ENCODE results near the gene PPBP. TPM values are rescaled to one million over a fixed set of nuclear protein-coding genes. Genes with fewer than 3 reads are reported as not detected.

PPBP gene
- total RNA-seq, 1 donor from 2014 or later: not detected

- Mint-ChIP-seq H3K36me3 (ENCODE audit: low read depth, unreplicated experiment) (no peaks in the 10 kb centered on the region), H3K4me3 (ENCODE audit: unreplicated experiment) (peak overlapping the region; percentile 73)
Measured at GRCh38 chr4:73945140-73945539, 42.9 kb downstream of the PPBP start.

GRCh38 chr4:73944061-73944875, 43.7 kb downstream of the PPBP start:
- TF ChIP-seq CTCF (IDR thresholded peaks at IDR 0.05; ENCODE audit: unreplicated experiment): no peak
- no peaks in the 10 kb centered on the region for H3K36me3 Mint-ChIP-seq (ENCODE audit: low read depth, unreplicated experiment)

More at GRCh38 chr4:73945140-73945539, 42.9 kb downstream of the PPBP start:
- H3K27me3 Mint-ChIP-seq (ENCODE audit: unreplicated experiment): no peaks in the 10 kb centered on the region
- peaks cover 11% of the 10 kb centered on the region for H3K4me1 Mint-ChIP-seq (ENCODE audit: unreplicated experiment)
- DNase-seq (ENCODE audit: low spot score): no peak
- no peaks in the 10 kb centered on the region for H3K9me3 Mint-ChIP-seq (ENCODE audit: unreplicated experiment)
- no peak overlapping the region for H3K27ac Mint-ChIP-seq (ENCODE audit: unreplicated experiment)
- no peak for TF ChIP-seq CTCF (IDR thresholded peaks at IDR 0.05; ENCODE audit: unreplicated experiment)

GRCh38 chr4:73943555-73943954, 44.4 kb downstream of the PPBP start:
- peaks cover 2% of the 10 kb centered on the region for H3K27me3 Mint-ChIP-seq (ENCODE audit: unreplicated experiment)
- no peak overlapping the region for H3K27ac Mint-ChIP-seq (ENCODE audit: unreplicated experiment)
- no peak for TF ChIP-seq CTCF (IDR thresholded peaks at IDR 0.05; ENCODE audit: unreplicated experiment)

More at GRCh38 chr4:73944061-73944875, 43.7 kb downstream of the PPBP start:
- DNase-seq (ENCODE audit: low spot score): peak; percentile 38
- Mint-ChIP-seq H3K27ac (ENCODE audit: unreplicated experiment) (no peak overlapping the region), H3K9me3 (ENCODE audit: unreplicated experiment) (no peaks in the 10 kb centered on the region), H3K27me3 (ENCODE audit: unreplicated experiment) (no peaks in the 10 kb centered on the region), H3K4me3 (ENCODE audit: unreplicated experiment) (peak overlapping the region; percentile 77), H3K4me1 (ENCODE audit: unreplicated experiment) (peaks cover 11% of the 10 kb centered on the region)

GRCh38 chr4:73936969-73937368, 51.0 kb downstream of the PPBP start:
- no peak for TF ChIP-seq CTCF (IDR thresholded peaks at IDR 0.05; ENCODE audit: unreplicated experiment)
- no peaks in the 10 kb centered on the region for H3K9me3 Mint-ChIP-seq (ENCODE audit: unreplicated experiment)
- peaks cover 2% of the 10 kb centered on the region for H3K27me3 Mint-ChIP-seq (ENCODE audit: unreplicated experiment)
- no peaks in the 10 kb centered on the region for H3K4me1 Mint-ChIP-seq (ENCODE audit: unreplicated experiment)
- H3K36me3 Mint-ChIP-seq (ENCODE audit: low read depth, unreplicated experiment): no peaks in the 10 kb centered on the region
- DNase-seq (ENCODE audit: low spot score): no peak
- H3K27ac Mint-ChIP-seq (ENCODE audit: unreplicated experiment): no peak overlapping the region
- H3K4me3 Mint-ChIP-seq (ENCODE audit: unreplicated experiment): no peak overlapping the region

More at GRCh38 chr4:73943555-73943954, 44.4 kb downstream of the PPBP start:
- no peak for DNase-seq (ENCODE audit: low spot score)
- Mint-ChIP-seq H3K36me3 (ENCODE audit: low read depth, unreplicated experiment) (no peaks in the 10 kb centered on the region), H3K4me3 (ENCODE audit: unreplicated experiment) (peak overlapping the region; percentile 77), H3K4me1 (ENCODE audit: unreplicated experiment) (peaks cover 11% of the 10 kb centered on the region), H3K9me3 (ENCODE audit: unreplicated experiment) (no peaks in the 10 kb centered on the region)

Other genes starting within 250 kb of the PPBP start
- not detected for gene CXCL8, start 247.6 kb downstream of the PPBP start, total RNA-seq (ENCODE audit: unreplicated experiment)
- gene CXCL6, start 151.5 kb downstream of the PPBP start, total RNA-seq (ENCODE audit: unreplicated experiment): 0.15 TPM
- not detected for gene PF4V1, start 134.9 kb downstream of the PPBP start, total RNA-seq (ENCODE audit: unreplicated experiment)
- gene CXCL1, start 118.8 kb downstream of the PPBP start, total RNA-seq (ENCODE audit: unreplicated experiment): 1.7 TPM
- gene PF4, start 6.2 kb downstream of the PPBP start, total RNA-seq (ENCODE audit: unreplicated experiment): 11.6 TPM
- 3.4 TPM for gene CXCL5, start 10.5 kb upstream of the PPBP start, total RNA-seq (ENCODE audit: unreplicated experiment)
- 2.7 TPM for gene CXCL3, start 50.5 kb upstream of the PPBP start, total RNA-seq (ENCODE audit: unreplicated experiment)
- gene CXCL2, start 111.0 kb upstream of the PPBP start, total RNA-seq (ENCODE audit: unreplicated experiment): 4.0 TPM
- gene MTHFD2L, start 169.9 kb upstream of the PPBP start, total RNA-seq (ENCODE audit: unreplicated experiment): 13.6 TPM

Measured in endothelial cell (in vitro differentiated cells).